OCI-LY1 (cell line): Measurements from ENCODE around the gene CD2BP2.

Experiments
- CTCF ChIP-seq: fragments of 200-600 bp; sonication (generic), shearing (Covaris generic); IDR thresholded peaks from 2 replicates; pipeline ENCODE4 v1.5.1; 2017; ENCODE audit warnings: mild to moderate bottlenecking, antibody characterized with exemption, low read length, moderate library complexity, mixed read lengths
- EZH2 ChIP-seq: fragments of 200-600 bp; sonication (generic), shearing (Covaris generic); IDR thresholded peaks from 2 replicates; pipeline ENCODE4 v1.8.0; 2017; ENCODE audit warnings: borderline replicate concordance, mixed run types, mild to moderate bottlenecking, antibody characterized with exemption, low read length, moderate library complexity, mixed read lengths

GRCh38 chr16:30372038-30372712, 17.1 kb upstream of the CD2BP2 start:
- TF ChIP-seq CTCF (no peak), EZH2 (no peak)
